Common myeloid progenitor, CD34-positive (primary cell): ENCODE measurements around the gene APOA4.

Experiments used
- CTCF ChIA-PET: fragments of 350-600 bp; sonication (Branson Sonifier 250); formaldehyde crosslinking; loops from one replicate; lab custom pipeline; 2021; ENCODE audit warnings: antibody characterized with exemption; lab: Charles Lee
- POLR2A ChIA-PET: fragments of 350-600 bp; sonication (Branson Sonifier 250); formaldehyde crosslinking; loops from one replicate; lab custom pipeline; 2021; ENCODE audit warnings: antibody characterized with exemption; lab: Charles Lee
- DNase-seq, 3 donors: peaks; one replicate each; pipeline versions ENCODE4 v3.0.0 to v3.0.0-alpha.2; 2013
- H3K27ac ChIP-seq, 2 experiments: 1 replicate in 1 of 2; 2 replicates in 1 of 2; pipeline ENCODE4 v1.7.0; 2013; ENCODE audit warnings: inconsistent platforms in 2 of 2, low read length in 2 of 2, mild to moderate bottlenecking in 2 of 2, low read depth in 1 of 2, moderate library complexity in 1 of 2; ENCODE audit not compliant: severe bottlenecking in 2 of 2, insufficient read depth in 1 of 2, poor library complexity in 1 of 2
- H3K27me3 ChIP-seq, 5 experiments: replicated peaks in 2 of 5; 1 replicate in 3 of 5; 2 replicates in 2 of 5; pipeline versions ENCODE4 v1.6.1 to v1.7.0; 2013; ENCODE audit warnings: low read length in 4 of 5, mild to moderate bottlenecking in 2 of 5, moderate library complexity in 2 of 5, inconsistent platforms in 1 of 5; ENCODE audit not compliant: insufficient read depth in 5 of 5, control insufficient read depth in 4 of 5
- H3K36me3 ChIP-seq, 4 experiments: 1 replicate in 2 of 4; 2 replicates in 2 of 4; pipeline versions ENCODE4 v1.6.1 to v1.7.0; 2013; ENCODE audit warnings: low read length in 3 of 4, control low read depth in 1 of 4, mild to moderate bottlenecking in 1 of 4; ENCODE audit not compliant: control insufficient read depth in 4 of 4, insufficient read depth in 4 of 4
- H3K4me1 ChIP-seq, 4 experiments: 1 replicate in 3 of 4; 2 replicates in 1 of 4; pipeline versions ENCODE4 v1.6.1 to v1.7.1; 2013; ENCODE audit warnings: low read length in 3 of 4, mild to moderate bottlenecking in 3 of 4, control low read depth in 1 of 4, inconsistent platforms in 1 of 4, moderate library complexity in 1 of 4; ENCODE audit not compliant: control insufficient read depth in 4 of 4, insufficient read depth in 4 of 4; ENCODE audit errors: control extremely low read depth in 1 of 4
- H3K4me3 ChIP-seq, 7 experiments: 1 replicate in 4 of 7; 2 replicates in 3 of 7; pipeline versions ENCODE4 v1.5.1 to v1.7.0; 2013; ENCODE audit warnings: mild to moderate bottlenecking in 7 of 7, low read length in 6 of 7, moderate library complexity in 6 of 7, inconsistent platforms in 2 of 7, low read depth in 2 of 7, control low read depth in 1 of 7; ENCODE audit not compliant: insufficient read depth in 4 of 7, control insufficient read depth in 1 of 7; ENCODE audit errors: extremely low read depth in 1 of 7
- H3K9me3 ChIP-seq, 5 experiments: 1 replicate in 4 of 5; 2 replicates in 1 of 5; pipeline versions ENCODE4 v1.6.1 to v1.7.1; 2013; ENCODE audit warnings: low read length in 4 of 5, mild to moderate bottlenecking in 2 of 5, inconsistent platforms in 1 of 5, low read depth in 1 of 5, moderate library complexity in 1 of 5; ENCODE audit not compliant: control insufficient read depth in 4 of 5, insufficient read depth in 2 of 5; ENCODE audit errors: control extremely low read depth in 1 of 5
- WGBS: methylation state at CpG from one replicate; pipeline ENCODE4 v1.1.5; 2013; ENCODE audit not compliant: insufficient coverage; 5-methylcytosine and 5-hydroxymethylcytosine counted together

Gene APOA4

DNA sequence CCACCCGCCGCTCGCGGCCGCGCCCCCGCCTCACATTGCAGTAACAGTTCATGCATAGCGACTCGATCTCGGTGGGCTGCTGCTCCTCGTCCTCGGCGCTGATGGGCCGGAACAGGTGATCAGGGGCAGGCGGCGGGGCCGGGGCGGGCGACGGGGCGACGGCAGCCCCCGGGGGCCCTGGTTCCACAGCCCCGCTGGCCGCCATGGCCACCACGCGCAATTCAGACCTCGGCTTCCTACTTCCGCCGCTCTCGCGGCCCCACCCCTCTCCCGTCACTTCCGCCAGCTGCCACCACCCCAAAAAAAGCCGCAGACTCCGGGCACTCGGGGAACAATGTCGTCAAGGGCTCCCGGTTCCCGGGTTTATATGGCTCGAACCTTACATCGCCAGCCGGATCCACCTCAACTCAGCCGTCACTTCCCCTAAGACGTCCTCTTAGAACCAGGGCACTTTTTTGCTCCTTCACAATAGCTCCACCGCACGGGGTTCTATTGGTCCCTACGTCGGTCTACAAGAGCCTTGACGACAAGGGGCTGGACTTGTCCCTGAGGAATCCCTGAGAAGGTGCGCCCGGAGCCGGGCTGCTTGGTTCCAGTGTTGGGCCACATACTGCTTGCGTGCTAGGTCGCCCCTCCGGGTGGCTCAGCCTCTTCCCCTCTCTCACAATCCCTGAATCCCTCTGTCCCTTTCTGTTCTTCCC is 35.2 kb downstream of the APOA4 start, which contains the start of gene ZPR1:
Gene ZPR1, minus strand, starts transcription at position 238 of the 701 bp plus-strand sequence. Its CDS starts 33 bp downstream, at position 205.
- no peaks in the 10 kb centered on the region for H3K9me3 ChIP-seq
- H3K36me3 ChIP-seq: peaks cover 18 to 38% (median 28%) of the 10 kb centered on the region in 4 experiments
- DNase-seq: peak; percentile 75 to 83 (median 81)
- WGBS: under 1% methylated on average over 45 of the region's 56 CpGs
- peaks cover 0 to 2% (median 0%) of the 10 kb centered on the region in 5 experiments for H3K27me3 ChIP-seq
- CTCF ChIA-PET: interaction anchor here (1.1 to 9.8 kb wide), 11 partner anchors 12 to 458 kb away, joined by 3 to 134 read pairs (median 6); partner anchors contain the start of genes APOA1 and BUD13
- H3K27ac ChIP-seq: peak within 1 kb of the TSS; percentile 77
- H3K4me1 ChIP-seq: peaks cover 0 to 27% (median 21%) of the 10 kb centered on the region in 4 experiments
- POLR2A ChIA-PET: interaction anchor here (0.6 to 1.5 kb wide), 3 partner anchors 15 to 48 kb away, joined by 3 to 6 read pairs (median 3); partner anchors contain the start of gene BUD13
- H3K4me3 ChIP-seq: peak within 1 kb of the TSS; percentile 76 to 93 (median 86)

- ChIA-PET POLR2A (interaction anchor here (1.3 to 1.5 kb wide), 2 partner anchors 15 to 48 kb away, joined by 3 to 6 read pairs; partner anchors contain the start of gene BUD13), CTCF (interaction anchor here (1.1 to 9.8 kb wide), 10 partner anchors 11 to 458 kb away, joined by 3 to 134 read pairs (median 4); partner anchors contain the start of genes APOA1 and BUD13)
- peaks cover 21 to 43% (median 33%) of the 10 kb centered on the region in 4 experiments for H3K36me3 ChIP-seq
- WGBS: 0% methylated on average over 12 of the region's 15 CpGs
- peak overlapping the region; percentile 77 for H3K27ac ChIP-seq
- H3K4me1 ChIP-seq: peaks cover 0 to 27% (median 21%) of the 10 kb centered on the region in 4 experiments
- H3K9me3 ChIP-seq: no peaks in the 10 kb centered on the region
- no peak for DNase-seq
- H3K4me3 ChIP-seq: peak overlapping the region; percentile 76 to 93 (median 86)
- peaks cover 0 to 2% (median 0%) of the 10 kb centered on the region in 5 experiments for H3K27me3 ChIP-seq
Measured at GRCh38 chr11:116787436-116787785, 35.7 kb downstream of the APOA4 start.

DNA sequence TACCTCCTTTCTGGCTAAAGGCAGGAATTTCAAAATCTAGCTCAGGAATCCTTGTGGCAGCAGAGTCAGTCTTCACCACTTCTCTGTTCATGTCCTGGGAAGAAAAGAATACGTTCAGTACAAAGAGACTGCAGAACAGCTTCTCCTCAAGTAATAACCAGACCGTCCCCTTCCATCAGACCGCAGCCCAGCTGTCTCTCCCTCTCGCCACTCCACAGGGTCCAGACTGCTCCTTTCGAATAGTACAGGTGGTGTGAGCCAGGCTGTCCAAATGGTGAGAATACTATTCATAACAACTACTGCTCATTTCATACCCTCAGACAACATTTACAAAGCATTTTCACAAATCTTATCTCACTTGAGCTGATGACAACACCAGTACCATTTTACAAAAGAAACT is 36.1 kb downstream of the APOA4 start:
- ChIA-PET CTCF (interaction anchor here (0.9 to 9.8 kb wide), 11 partner anchors 11 to 459 kb away, joined by 3 to 134 read pairs (median 3); partner anchors contain the start of genes APOA1 and BUD13), POLR2A (interaction anchor here (1.5 kb wide), 1 partner anchor 14 kb away, joined by 6 read pairs; the partner anchor contains the start of gene BUD13)
- Histone ChIP-seq H3K9me3 (no peaks in the 10 kb centered on the region), H3K4me3 (peak overlapping the region; percentile 76 to 93 (median 86)), H3K27me3 (peaks cover 0 to 2% (median 0%) of the 10 kb centered on the region in 5 experiments), H3K4me1 (peaks cover 0 to 27% (median 21%) of the 10 kb centered on the region in 4 experiments), H3K27ac (peak overlapping the region; percentile 77), H3K36me3 (peaks cover 21 to 47% (median 36%) of the 10 kb centered on the region in 4 experiments)
- no peak for DNase-seq
- WGBS: 83% methylated on average over 3 of the region's 5 CpGs

- Histone ChIP-seq H3K9me3 (no peaks in the 10 kb centered on the region), H3K36me3 (peaks cover 22 to 51% (median 39%) of the 10 kb centered on the region in 4 experiments), H3K27me3 (peaks cover 0 to 2% (median 0%) of the 10 kb centered on the region in 5 experiments), H3K4me3 (peak overlapping the region in 2 of 7 experiments; percentile 87 to 90), H3K4me1 (peaks cover 0 to 23% (median 17%) of the 10 kb centered on the region in 4 experiments), H3K27ac (no peak overlapping the region)
- POLR2A ChIA-PET: interaction anchor here (1.5 kb wide), 1 partner anchor 14 kb away, joined by 6 read pairs; the partner anchor contains the start of gene BUD13
- DNase-seq: no peak
- CTCF ChIA-PET: interaction anchor here (0.6 to 9.8 kb wide), 9 partner anchors 9 to 444 kb away, joined by 3 to 134 read pairs (median 3); partner anchors contain the start of genes APOA1 and PAFAH1B2
- WGBS: 100% methylated on average over 2 of the region's 2 CpGs
Measured at GRCh38 chr11:116786326-116786725, 36.8 kb downstream of the APOA4 start.

- POLR2A ChIA-PET: interaction anchor here (0.7 kb wide), 1 partner anchor 156 kb away, joined by 3 read pairs; no protein-coding TSS in a partner anchor
- H3K9me3 ChIP-seq: no peaks in the 10 kb centered on the region
- peaks cover 28 to 84% (median 68%) of the 10 kb centered on the region in 4 experiments for H3K36me3 ChIP-seq
- no peaks in the 10 kb centered on the region for H3K27me3 ChIP-seq
- H3K4me1 ChIP-seq: peaks cover 0 to 12% (median 8%) of the 10 kb centered on the region in 4 experiments
- no peak overlapping the region for H3K27ac ChIP-seq
- H3K4me3 ChIP-seq: no peak overlapping the region
- DNase-seq: no peak
- 90% methylated on average over 3 of the region's 4 CpGs for WGBS
- CTCF ChIA-PET: interaction anchor here (0.7 to 2.2 kb wide), 4 partner anchors 8 to 398 kb away, joined by 3 to 4 read pairs (median 4); no protein-coding TSS in a partner anchor
Measured at GRCh38 chr11:116782728-116783127, 40.4 kb downstream of the APOA4 start.

- ChIA-PET POLR2A (no interaction called here), CTCF (interaction anchor here (1.0 to 3.3 kb wide), 4 partner anchors 12 to 327 kb away, joined by 3 to 13 read pairs (median 4); partner anchors contain the start of gene APOA5)
- Histone ChIP-seq H3K27me3 (no peaks in the 10 kb centered on the region), H3K4me1 (peaks cover 3 to 13% (median 7%) of the 10 kb centered on the region in 4 experiments), H3K27ac (no peak overlapping the region), H3K9me3 (no peaks in the 10 kb centered on the region), H3K36me3 (peaks cover 15 to 74% (median 52%) of the 10 kb centered on the region in 4 experiments), H3K4me3 (no peak overlapping the region)
- WGBS: 99% methylated on average over 4 of the region's 4 CpGs
- no peak for DNase-seq
Measured at GRCh38 chr11:116778556-116778955, 44.5 kb downstream of the APOA4 start.
